COLO668 (cell line): ENCODE data around the gene LCLAT1.

ENCODE experiments used
- DNase-seq: peaks from one replicate; lab custom pipeline; 2025; ENCODE audit not compliant: unreplicated experiment; lab: John Stamatoyannopoulos, UW

Gene LCLAT1

DNA sequence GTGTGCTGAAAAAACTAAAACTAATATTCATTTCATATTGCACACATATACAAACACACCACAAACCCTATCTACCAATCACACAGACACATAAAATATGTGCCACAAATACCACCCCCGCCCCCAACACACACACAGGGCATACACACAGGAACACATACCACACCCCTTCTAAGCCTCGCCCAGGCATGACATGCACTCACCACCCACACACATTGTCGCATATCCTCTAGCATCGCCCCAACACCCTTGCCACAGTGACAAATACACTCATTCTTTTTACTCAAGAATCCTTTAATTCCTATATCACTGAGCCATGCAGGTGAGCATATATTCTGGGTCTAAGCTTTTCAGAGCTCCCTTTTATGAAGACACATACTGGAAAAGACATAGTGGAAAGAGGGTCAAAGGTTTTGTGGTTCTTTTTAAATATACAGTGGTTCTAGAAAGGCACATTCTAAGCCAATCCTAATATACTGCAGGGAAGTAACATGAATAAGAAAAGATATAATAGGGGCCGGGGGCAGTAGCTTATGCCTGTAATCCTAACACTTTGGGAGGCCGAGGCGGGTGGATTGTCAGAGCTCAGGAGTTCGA is 24.5 kb upstream of the LCLAT1 start:
- DNase-seq = no peak

DNA sequence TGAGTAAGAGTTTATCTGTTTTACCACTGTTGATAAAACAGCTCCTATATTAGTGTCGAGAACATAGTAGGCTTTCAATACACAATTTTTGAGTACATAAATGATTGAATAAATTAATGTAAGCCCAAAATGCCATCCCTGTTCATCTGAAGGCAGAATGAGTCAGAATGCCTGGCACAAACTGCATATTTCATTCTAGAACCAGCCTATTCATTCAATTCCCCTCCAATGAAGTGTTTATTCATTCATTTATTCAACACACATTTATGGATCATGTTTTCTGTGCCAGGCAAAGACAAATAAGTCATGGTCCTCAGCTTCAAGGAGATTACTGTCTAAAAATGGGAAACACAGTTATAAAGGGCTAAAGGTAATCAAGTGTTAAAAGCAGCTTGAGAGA is 22.8 kb upstream of the LCLAT1 start:
- DNase-seq = no peak

DNA sequence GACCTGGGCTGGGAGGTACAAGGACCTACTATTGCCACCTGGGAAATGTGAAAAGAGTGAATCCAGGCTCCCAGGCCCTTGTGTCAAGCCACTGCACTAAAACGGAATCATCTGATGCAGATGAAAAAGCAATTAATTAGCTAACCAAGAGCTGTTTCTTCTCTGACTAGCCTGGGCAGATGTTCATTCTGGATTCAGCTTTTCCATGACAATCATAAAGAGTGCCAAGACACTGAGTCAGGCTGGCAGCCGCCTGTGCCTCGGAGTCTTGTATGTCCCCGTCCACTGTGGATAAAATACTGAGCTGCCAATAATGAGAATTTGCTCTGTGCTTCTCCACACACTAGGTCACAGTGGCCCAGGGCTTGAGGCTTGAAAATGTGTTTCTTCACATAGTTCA is 21.7 kb upstream of the LCLAT1 start:
- no peak for DNase-seq

DNA sequence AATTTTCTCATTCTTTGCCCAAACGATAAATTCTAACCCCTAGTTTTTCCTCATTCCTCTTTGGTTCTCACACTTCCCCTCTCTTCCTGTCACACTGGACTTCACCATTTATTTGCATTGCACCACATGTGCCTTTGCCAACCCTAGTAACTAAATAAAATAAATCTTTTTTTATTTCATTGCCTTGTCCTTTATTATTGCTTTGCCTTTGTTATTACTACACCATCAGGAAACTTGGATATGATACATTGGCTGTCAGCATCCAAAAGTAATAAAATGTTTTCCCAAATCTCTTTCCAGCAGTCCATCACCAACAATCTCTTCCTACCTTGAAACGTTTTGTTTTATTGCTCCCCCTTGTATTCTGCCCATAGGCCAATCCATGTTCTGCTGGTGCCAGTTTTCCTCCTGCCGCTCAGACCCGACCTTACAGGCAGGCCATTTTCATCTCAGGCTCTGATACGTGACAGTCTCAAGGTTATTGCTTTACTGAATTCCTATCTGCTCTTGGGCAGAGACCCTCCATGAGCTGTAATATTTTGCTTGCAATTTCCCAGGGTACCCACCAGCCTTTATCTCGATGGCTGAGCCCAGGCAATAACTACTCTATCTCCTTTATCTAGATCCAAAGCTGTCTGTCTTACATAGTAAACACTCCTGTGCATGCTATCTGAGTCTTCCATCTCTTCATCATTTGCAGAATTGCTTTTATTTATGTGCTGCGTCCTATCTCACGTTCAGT is 19.3 kb upstream of the LCLAT1 start:
- DNase-seq = no peak

GRCh38 chr2:30428348-30428662 is 18.7 kb upstream of the LCLAT1 start:
- no peak for DNase-seq

DNA sequence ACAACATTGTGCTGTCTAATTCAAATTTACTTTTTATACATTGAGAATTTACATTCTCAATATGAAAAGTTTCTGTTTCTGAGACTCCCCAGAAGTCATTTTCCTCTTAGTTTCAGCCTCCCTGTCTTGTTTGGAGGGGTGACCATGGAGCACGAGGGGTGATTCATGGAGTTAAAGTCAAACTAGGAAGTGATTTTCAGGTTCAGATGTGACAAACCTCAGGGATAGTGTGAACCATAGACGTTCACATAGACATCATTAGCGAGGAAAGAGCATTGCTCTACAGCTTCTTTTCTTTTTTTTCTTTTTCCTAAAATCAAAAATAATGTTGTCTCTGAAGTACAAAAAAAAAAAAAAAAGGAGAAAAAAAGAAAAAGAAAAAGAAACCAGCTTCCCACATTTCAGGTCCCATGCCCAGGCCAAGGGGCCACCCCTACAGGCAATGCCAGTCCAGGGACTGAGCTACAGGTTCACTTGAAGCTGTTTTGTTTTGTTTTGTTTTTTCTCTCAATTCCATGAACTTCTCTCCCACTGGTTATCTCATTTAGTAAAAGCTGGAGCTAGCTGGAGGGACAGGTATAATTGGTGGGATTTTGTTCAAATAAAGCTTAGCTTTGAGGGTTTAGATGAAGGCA is 18.1 kb upstream of the LCLAT1 start:
- no peak for DNase-seq

DNA sequence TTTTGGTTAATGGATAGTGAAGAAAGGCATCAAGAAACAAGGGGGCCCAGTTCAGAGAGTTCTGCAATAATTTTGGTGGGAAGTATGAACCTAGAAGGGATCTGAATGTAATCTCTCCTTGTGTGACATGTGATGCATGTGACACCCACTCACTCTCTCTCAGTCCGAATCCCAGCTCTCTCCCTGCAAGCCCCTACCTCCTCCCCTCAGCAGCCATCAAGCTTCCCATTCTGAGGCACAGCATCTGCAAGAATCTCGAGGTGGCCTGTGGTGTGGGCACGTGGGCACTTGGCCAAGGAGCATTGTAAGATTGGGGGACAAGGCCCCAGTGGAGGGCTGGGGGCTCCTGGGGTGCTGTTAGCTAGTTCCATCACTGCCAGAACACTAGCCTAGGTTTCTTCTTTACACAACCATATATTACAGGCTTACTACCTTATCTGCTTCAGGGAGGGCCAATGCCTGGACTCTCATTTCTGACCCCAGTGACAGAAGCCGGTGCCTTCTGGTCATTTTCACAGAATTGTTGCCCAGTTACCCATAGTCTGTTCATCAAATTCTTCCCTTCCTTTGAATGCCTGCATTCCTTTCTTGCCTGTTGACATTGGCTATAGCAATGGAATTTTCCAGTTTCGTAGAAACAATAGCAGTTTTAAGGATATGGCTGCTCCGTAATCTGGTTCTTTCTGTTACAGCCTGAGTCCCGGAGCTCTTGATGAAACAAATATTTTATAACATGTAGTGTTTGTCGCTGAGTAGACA is 13.3 kb upstream of the LCLAT1 start:
- no peak for DNase-seq

DNA sequence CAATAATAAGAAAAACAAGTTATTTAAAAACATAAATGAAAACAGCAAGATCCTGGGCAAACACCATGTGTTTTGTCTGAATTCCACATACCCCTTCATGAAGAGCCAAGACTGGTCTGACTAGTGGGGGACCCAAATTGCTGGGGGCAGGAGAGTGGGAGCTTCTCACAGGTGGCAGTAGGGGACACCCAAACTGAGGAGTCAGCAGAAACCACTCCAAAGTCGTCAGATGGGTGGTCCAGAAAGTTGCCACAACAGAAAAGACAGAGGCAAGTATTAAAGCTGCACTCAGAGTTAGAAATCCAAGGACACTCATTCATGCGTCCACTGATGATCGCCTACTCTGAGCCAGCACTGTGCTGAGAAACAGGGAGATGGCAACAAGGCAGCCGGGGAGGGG is 12.3 kb upstream of the LCLAT1 start:
- DNase-seq = no peak

GRCh38 chr2:30436859-30437435 is 10.1 kb upstream of the LCLAT1 start:
- no peak for DNase-seq

GRCh38 chr2:30437809-30438548 is 9.1 kb upstream of the LCLAT1 start:
- no peak for DNase-seq

DNA sequence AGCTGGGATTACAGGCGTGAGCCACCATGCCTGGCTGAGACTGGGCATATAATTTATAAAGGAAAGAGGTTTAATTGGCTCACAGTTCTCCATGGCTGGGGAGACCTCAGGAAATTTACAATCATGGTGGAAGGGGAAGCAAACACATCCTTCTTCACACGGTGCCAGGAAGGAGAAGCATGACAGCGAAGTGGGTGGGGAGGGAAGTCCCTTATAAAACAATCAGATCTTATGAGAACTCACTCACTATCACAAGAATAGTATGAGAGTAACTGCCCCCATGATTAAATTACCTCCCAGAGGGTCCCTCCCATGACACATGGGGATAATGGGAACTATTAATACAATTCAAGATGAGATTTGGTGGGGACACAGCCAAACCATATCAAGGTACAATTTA is 7.8 kb upstream of the LCLAT1 start:
- DNase-seq = no peak

- DNase-seq = no peak
These were observed 7.2 kb upstream of the LCLAT1 start for GRCh38 chr2:30439879-30440278.

- DNase-seq = no peak
These were observed 6.0 kb upstream of the LCLAT1 start for GRCh38 chr2:30441023-30441422.

DNA sequence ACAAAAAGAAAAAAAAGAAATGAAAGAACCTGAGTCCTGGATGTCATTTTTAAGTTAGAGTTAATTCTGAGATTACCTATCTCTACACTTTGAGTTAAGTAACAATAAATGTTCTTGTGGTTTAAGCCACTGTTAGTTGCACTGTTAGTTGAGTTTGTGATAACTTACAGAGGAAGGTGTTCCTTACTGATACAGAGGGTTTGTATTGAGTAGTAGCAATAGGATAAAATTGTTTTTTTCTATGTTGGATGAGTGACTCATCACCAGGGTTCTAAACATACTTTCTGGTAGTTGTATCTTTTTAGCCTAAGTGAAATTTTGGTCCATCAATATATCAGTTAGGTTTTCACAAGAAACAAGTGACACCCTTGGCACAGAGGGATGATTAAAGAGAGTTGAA is 4.0 kb upstream of the LCLAT1 start:
- no peak for DNase-seq

GRCh38 chr2:30444273-30444672 is 2.8 kb upstream of the LCLAT1 start:
- no peak for DNase-seq

DNA sequence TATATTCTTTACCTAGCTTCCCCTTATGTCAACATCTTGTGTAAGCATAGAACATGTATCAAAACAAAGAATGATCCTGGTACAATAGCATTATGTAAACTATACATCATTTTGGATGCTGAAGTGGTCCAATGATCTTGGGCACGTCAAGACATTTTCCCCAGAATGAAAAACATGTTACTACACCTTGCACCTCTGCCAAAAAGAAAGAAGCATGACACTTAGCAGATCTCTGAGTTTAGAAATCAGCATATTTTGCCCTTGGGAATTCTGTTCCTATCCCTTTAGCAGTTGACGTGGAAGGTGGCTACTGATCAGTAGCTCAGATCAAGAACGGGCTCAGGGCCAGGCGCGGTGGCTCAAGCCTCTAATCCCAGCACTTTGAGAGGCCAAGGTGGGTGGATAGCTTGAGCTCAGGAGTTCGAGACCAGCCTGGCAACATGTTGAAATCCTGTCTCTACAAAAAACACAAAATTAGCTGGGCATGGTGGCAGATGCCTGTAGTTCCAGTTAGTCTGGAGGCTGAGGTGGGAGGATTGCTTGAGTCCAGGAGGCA is 1.7 kb upstream of the LCLAT1 start:
- DNase-seq = no peak

DNA sequence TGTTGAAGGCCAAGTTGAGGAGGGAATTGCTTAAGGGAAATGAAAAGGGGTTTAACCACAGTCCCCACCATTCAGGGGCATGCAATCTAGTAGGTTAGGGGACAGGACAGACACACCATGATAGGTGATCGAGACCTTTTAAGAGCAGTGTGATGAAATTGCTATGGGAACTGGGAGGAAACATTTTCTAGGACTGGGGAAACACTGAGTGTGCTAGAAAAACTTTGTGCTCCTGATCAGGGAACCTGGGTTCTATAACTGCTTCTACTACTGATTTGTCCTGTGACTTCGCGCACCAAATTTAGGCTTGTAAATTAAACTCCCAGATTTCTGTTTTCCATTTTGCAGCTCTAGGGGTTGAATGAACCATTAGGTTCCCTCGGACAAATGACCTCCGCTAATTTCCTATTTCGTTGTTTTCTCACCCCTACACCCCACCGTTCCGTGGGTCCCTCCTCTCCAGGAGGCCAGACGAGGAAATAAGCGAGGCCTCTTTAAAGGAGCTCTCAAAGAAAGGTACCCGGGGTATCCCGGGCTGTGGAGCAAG is 371 bp upstream of the LCLAT1 start:
- DNase-seq = no peak

- no peak for DNase-seq
These were observed 1.3 kb downstream of the LCLAT1 start for GRCh38 chr2:30448308-30448707.

- DNase-seq = no peak
These were observed 1.8 kb downstream of the LCLAT1 start for GRCh38 chr2:30448866-30449265.

DNA sequence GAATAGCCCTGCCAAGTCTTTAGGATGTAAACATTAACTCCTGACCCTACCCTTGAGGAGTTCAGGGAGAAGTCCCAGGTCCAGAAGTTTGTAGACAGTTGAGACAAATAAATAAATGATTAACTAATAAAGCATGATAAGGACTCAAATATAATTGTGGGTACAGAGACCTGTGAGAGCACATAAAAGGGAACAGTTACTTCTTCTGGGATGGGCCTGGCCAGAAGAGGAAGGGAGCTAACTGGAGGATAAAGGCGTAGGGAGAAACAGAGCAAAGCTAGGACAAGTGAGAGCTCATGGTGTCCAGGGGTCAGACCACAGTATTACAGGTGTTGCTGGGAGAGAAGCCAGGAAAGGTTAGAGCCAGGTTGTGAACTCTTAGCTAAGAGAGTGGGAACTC is 3.0 kb downstream of the LCLAT1 start:
- DNase-seq = no peak
